ENCODE data around the gene MROH8.
"Not testable (repeated sequence)": the region's sequence is repeated elsewhere in the genome, so short reads cannot be mapped to it uniquely, and the experiment has no call there.

The MROH8 gene

GRCh38 chr20:37072293-37073196, 106.8 kb downstream of the MROH8 start:
- TF ChIP-seq CTCF (conservative IDR thresholded peaks at IDR 0.05; ENCODE audit: low read depth, low read length) = no peak

DNA sequence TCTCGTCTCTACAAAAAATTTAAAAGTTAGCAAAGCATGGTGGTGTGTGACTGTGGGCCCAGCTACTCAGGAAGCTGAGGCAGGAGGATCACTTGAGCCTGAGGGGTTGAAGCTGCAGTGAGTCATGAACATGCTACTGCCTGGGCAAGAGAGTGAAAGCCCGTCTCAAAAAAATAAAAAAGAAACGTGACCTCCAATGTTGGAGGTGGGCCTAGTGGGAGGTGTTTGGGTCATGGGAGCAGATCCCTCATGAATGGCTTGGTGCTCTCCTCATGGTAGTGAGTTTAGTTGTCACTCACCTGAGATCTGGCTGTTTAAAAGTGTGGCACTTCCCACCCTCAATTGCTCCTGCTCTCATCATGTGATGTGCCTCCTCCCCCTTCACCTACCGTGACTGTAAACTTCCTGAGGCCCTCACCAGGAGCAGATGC, 107.9 kb downstream of the MROH8 start:
- peak; percentile 5 for DNase-seq (ENCODE audit: low read depth)
- no peak overlapping the region for H3K4me3 ChIP-seq (ENCODE audit: low read length)
- TF ChIP-seq CTCF (conservative IDR thresholded peaks at IDR 0.05; ENCODE audit: low read depth, low read length) = no peak

More at GRCh38 chr20:37072293-37073196, 106.8 kb downstream of the MROH8 start:
- no peak for DNase-seq (ENCODE audit: low read depth)
- H3K4me3 ChIP-seq (ENCODE audit: low read length) = no peak overlapping the region

GRCh38 chr20:37069563-37069962, 109.8 kb downstream of the MROH8 start:
- not testable (repeated sequence) for DNase-seq (ENCODE audit: low read depth); H3K4me3 ChIP-seq (ENCODE audit: low read length)

- no peak overlapping the region for H3K4me3 ChIP-seq (ENCODE audit: low read length)
- no peak for DNase-seq (ENCODE audit: low read depth)
- no peak for TF ChIP-seq CTCF (conservative IDR thresholded peaks at IDR 0.05; ENCODE audit: low read depth, low read length)
Observed at GRCh38 chr20:37066168-37066567, 113.2 kb downstream of the MROH8 start.

DNA sequence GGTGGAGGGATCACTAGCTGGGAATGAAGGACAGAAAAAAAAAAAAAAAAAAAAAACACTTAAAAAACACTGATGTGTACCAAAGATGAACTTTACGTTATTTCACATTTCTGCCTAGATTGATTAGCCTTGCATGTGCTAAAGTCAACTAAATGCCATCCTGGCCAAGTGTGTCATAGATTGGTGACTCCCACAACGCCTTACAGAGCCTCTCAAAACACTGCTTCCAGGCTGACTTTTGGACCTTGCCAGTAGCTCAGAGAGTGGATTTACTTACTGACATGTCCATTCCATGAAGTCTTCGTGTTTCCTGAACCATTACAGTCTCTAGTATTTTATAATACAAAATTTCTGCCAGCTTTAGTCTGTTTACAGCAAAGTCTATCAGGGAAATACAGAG, 124.1 kb downstream of the MROH8 start:
- H3K4me3 ChIP-seq (ENCODE audit: low read length) = no peak overlapping the region
- no peak for DNase-seq (ENCODE audit: low read depth)
- TF ChIP-seq CTCF (conservative IDR thresholded peaks at IDR 0.05; ENCODE audit: low read depth, low read length) = no peak

DNA sequence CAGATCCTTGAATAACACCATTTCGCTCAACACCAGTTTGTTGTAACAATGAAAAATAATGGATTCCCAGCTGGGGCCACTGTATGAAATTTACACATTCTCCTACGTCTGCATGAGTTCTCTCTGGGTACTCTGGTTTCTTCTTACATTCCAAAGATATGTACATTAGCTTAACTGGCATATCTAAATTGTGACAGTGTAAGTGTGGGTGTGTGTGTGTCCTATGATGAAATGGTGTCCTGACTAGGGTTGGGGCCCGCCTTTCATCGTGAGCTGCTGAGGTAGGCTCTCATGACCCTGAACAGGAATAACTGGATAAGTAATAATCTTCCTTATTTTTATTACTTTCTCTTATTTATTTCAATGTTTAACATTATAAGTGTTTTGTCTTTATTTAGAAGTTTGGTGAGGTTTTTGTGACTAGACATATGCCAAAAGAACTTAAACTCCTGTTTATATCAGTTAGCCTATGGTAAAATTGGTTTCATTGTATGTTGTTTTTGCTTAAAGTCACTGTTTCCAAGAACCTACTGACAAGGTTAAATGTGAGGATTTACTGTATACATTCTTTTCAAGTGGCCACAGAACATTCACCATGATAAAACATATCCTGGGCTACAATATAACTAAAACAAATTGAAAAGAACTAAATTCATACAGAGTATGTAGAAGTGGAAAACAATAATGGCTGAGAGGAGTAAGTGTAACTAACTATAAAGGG, 126.0 kb downstream of the MROH8 start:
- H3K4me3 ChIP-seq (ENCODE audit: low read length) = no peak overlapping the region
- TF ChIP-seq CTCF (conservative IDR thresholded peaks at IDR 0.05; ENCODE audit: low read depth, low read length) = no peak
- DNase-seq (ENCODE audit: low read depth) = no peak
